KBM-7 (cell line): Measurements from ENCODE around the gene PMPCA.
A peak's percentile ranks its signal among the peaks of the same experiment; 100 is the strongest.

Experiments
- DNase-seq: peaks from one replicate; pipeline ENCODE4 v3.0.0-alpha.2; 2015
- in situ Hi-C: fragments of 300-500 bp; cut with MboI; formaldehyde crosslinking; loops from 2 replicates; pipeline ENCODE4 v1.14.3; 2020; ENCODE audit warnings: low sequenced_read_pairs, low pct_unique_long_range_greater_than_20kb, mixed read lengths

The PMPCA gene

DNA sequence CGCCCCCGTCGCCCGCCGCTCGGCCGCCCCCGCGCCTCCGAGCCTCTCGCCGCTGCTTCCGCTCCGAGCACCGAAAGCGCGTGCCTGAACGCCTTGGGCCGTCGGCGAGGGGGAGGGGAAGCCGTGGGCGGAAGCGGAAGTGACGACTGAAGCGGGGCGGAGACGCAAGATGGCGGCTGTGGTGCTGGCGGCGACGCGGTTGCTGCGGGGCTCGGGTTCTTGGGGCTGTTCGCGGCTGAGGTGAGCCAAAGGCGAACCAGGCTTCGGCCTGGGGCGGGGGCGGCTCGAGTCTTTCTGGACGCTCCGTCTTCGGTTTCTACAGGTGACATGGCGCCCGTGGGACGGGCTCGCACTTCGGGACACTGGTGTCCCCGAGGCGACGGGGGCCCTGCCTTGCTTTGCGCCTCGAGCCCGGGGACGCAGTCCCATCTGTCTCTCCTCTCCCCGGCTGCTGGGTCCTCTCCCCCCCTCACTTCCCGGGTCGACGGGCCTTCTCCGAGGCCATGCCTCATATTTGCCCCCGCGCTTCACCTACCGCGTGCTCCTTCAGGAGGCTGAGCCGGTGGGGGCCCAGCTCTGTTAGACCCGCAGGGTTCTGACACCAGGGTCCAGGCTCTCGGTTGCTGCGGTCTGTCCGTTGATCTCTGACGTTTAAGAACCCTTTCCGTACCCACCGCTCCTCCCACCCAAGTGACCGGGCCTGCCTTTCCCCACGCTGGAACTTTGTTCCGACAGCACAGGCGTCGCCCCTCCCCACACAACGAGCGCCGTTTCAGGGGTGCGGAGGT is at the start of gene PMPCA, which contains the start of gene ENTR1:
Gene PMPCA, plus strand, starts transcription at position 159 of the 788 bp plus-strand sequence. Its CDS starts 11 bp downstream, at position 170.
Gene ENTR1, minus strand, starts transcription at position 115 of the 788 bp plus-strand sequence. CDS start 217 bp downstream, outside the sequence.
- in situ Hi-C loops, result no loop called here
- DNase-seq, result peak; percentile 88

DNA sequence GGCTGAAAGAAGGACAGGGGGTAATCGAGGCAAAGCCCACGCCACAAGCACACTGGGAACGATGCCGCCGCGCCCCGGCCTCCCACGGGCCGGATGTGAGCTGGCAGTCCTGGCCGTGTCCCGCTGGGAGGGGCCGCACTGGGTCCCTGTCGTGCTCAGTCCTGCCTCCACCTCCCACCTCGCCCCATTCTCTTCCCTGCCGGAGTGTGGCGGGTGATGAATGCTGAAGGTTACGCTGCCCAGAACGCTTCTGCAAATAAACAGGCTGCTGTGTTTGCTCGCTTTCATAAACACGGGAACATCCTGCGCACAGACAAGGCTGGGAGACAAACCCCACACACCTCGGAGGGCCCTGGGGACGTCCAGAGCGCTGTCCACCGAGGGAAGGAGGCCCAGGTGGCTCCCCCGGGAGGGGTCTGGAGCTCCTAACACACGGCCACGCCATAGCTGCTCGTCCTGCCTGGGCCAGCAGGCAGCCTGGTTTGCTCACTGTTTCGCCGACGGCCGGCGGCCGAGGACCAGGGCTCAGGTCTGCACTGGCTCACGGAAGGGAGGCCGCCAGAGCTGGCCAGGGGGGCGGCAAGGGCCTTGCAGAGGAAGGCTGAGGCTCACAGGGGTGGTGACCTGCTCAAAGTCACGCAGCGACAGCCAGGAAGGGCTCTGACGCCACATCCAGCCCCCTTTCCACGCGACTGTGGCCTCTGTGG is 49.3 kb upstream of the PMPCA start:
- in situ Hi-C loops, result no loop called here
- no peak for DNase-seq

GRCh38 chr9:136361754-136362449 is 48.6 kb upstream of the PMPCA start:
- in situ Hi-C loops, result no loop called here
- DNase-seq, result no peak

DNA sequence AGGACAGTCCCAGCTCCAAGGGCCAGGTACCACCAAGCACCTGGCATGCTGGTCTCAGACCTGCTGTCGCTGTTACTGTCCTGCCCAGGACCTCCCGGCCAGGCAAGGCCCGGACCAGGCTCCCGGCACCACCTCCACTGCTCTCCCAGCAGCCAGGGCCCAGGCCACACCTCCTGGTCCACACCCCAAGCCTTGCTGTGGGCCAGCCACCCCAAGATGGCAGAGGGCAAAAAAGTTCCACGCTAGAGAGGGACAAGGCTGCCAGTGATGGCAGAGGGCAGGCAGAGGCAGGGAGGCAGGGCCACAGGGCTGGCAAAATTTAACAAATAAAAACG is 48.0 kb upstream of the PMPCA start:
- no peak for DNase-seq
- in situ Hi-C loops, result no loop called here

GRCh38 chr9:136363106-136363948 is 47.1 kb upstream of the PMPCA start, which contains the start of gene DNLZ:
Gene DNLZ (minus strand): TSS chr9:136363744. CDS start chr9:136363714, 30 bp downstream.
- in situ Hi-C loops, result no loop called here
- peak; percentile 84 for DNase-seq

- in situ Hi-C loops, result no loop called here
- no peak for DNase-seq
Measured at GRCh38 chr9:136363949-136364748, 46.3 kb upstream of the PMPCA start.

DNA sequence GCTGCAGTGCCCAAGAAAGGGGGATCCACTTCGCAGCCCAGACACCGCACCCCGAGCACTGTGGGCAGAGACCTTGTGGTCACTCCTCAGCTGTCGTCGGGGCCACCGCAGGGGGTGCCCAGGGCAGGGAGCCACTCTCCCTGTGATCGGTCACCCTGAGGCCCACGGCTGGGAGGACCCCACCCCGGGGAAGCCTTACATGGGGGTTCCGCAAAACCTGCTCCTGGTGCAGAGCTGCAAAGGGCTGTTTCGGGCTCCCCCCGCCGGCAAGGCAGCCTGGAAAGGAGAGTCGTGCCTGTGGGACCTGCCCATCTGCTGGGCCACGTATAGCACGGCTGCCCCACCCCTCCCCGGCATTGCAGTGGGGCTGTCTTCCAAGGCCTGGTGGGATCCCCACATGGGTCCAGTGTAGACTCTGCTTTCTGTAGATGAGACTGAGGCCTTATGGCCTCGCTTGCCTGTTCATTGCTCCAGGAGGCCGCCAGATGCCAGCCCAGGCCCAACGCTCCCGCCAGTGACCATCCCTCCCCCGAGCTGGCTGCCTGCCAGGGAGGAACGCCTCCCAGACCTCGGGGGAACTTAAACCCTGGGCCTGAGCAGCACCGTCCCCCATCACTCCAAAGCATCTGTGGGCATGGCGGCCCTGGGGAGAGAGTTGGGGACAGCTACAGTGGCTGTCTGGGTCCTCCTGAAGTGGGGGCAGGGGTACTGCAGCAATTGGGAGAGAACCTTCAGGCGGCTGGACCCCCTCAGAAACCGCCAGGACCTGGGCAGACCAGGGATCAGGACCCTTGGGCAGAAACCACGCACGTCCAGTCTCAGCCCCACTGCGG is 45.3 kb upstream of the PMPCA start:
- in situ Hi-C loops, result no loop called here
- DNase-seq, result no peak

GRCh38 chr9:136365775-136366222 is 44.7 kb upstream of the PMPCA start:
- in situ Hi-C loops, result no loop called here
- DNase-seq, result no peak

DNA sequence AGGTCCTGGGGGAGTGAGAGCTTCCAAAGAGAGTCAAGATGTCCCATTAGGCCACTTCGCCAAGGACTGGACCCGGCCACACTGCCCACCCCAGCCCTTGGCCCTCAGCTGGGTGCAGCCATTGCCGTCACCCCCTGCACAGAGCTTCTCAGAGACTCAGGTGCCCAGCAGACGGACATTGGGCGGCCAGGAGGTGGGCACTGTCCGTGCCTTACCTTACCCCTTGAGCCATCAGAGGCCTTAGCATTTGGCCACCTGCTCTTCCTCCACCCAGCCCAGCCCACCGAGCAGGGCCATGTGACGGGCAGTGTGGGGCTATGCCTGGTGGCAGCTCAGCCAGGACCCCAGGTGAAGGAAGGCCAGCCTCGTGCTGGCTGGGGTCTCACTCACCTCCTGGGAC is 43.6 kb upstream of the PMPCA start:
- in situ Hi-C loops, result no loop called here

GRCh38 chr9:136367296-136368145 is 42.9 kb upstream of the PMPCA start:
- in situ Hi-C loops, result no loop called here
- no peak for DNase-seq

More for the DNA sequence above, 43.6 kb upstream of the PMPCA start:
- DNase-seq, result no peak

DNA sequence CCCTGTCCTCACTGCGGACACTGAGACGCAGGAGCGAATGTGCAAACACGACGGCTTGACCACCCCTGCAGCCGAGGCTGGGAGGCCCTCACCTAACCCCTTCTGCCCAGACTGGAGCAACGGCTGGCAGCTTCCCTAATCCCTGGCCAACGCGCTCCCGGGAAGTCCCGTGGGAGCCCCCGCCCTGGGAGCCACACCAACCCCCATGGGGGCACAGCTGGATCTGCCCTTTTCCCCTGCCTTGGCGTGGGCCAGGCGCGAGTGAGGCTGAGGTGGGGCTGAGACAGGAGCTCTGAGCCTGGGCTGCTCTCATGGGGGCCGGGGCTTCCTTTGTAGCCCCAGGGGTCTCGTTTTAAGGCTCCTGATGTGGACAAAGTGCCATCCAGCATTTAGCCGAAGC is 42.3 kb upstream of the PMPCA start:
- DNase-seq, result no peak
- in situ Hi-C loops, result no loop called here

GRCh38 chr9:136370037-136370436 is 40.4 kb upstream of the PMPCA start:
- in situ Hi-C loops, result no loop called here
- DNase-seq, result no peak

GRCh38 chr9:136370687-136371532 is 39.5 kb upstream of the PMPCA start:
- no peak for DNase-seq
- in situ Hi-C loops, result no loop called here

- no peak for DNase-seq
- in situ Hi-C loops, result no loop called here
Measured at GRCh38 chr9:136371533-136371880, 39.0 kb upstream of the PMPCA start.

GRCh38 chr9:136372006-136372405 is 38.5 kb upstream of the PMPCA start:
- in situ Hi-C loops, result no loop called here
- no peak for DNase-seq
